Suprapubic skin (tissue), 4 donors: Measurements from ENCODE around the gene SCUBE1.

Experiments
- CTCF ChIP-seq, 2 donors: fragments of 200-600 bp in 1 of 2; fragments of 450-650 bp in 1 of 2; sonication (generic) in 1 of 2; IDR thresholded peaks; one replicate each; pipeline ENCODE4 v1.5.1; 2016 to 2019; ENCODE audit warnings: antibody characterized with exemption in 2 of 2, mild to moderate bottlenecking in 1 of 2, moderate library complexity in 1 of 2
- POLR2A ChIP-seq, 2 donors: fragments of 450-650 bp; IDR thresholded peaks; one replicate each; pipeline ENCODE4 v1.6.1; 2017; ENCODE audit warnings: antibody characterized with exemption in 2 of 2, mild to moderate bottlenecking in 2 of 2, moderate library complexity in 2 of 2
- POLR2AphosphoS5 ChIP-seq, 3 donors: sonication (generic); formaldehyde crosslinking; IDR thresholded peaks; one replicate each; pipeline ENCODE4 v1.6.1; 2017; ENCODE audit warnings: antibody characterized with exemption in 3 of 3

- TF ChIP-seq CTCF (IDR thresholded peaks at IDR 0.05) (no peak), POLR2A (IDR thresholded peaks at IDR 0.05) (no peak), POLR2AphosphoS5 (IDR thresholded peaks at IDR 0.05) (no peak)
These were observed 16.1 kb downstream of the SCUBE1 start for GRCh38 chr22:43327157-43327438.
